Astrocyte (in vitro differentiated cells and primary cell): ENCODE data around the gene PCDHGA4. TPM values are rescaled to one million over a fixed set of nuclear protein-coding genes. Genes with fewer than 3 reads are reported as not detected.
"Not testable (repeated sequence)": the region's sequence is repeated elsewhere in the genome, so short reads cannot be mapped to it uniquely, and the experiment has no call there.

Experiments
- DNase-seq: peaks from one replicate; pipeline ENCODE4 v3.0.0-alpha.2; 2010; ENCODE audit warnings: low read depth
- FAIRE-seq: peaks from 2 replicates; lab custom pipeline; 2011; peaks lifted over from hg19 to GRCh38; lab: Jason Lieb, UNC
- H2AFZ ChIP-seq: 2 replicates; pipeline ENCODE4 v1.6.0; 2012; ENCODE audit warnings: low read depth, low read length, inconsistent platforms
- H3K27ac ChIP-seq: 2 replicates; pipeline ENCODE4 v1.5.1; 2011; ENCODE audit warnings: low read depth, low read length, inconsistent platforms
- H3K27me3 ChIP-seq: 2 replicates; pipeline ENCODE4 v1.6.0; 2011; ENCODE audit warnings: low read length, inconsistent platforms; ENCODE audit not compliant: insufficient read depth
- H3K36me3 ChIP-seq: 2 replicates; pipeline ENCODE4 v1.5.1; 2011; ENCODE audit warnings: low read length, inconsistent platforms; ENCODE audit not compliant: insufficient read depth
- H3K4me1 ChIP-seq: 2 replicates; pipeline ENCODE4 v1.5.1; 2011; ENCODE audit warnings: low read length, inconsistent platforms; ENCODE audit not compliant: insufficient read depth
- H3K4me2 ChIP-seq: 2 replicates; pipeline ENCODE4 v1.6.0; 2012; ENCODE audit warnings: low read length, inconsistent platforms
- H3K4me3 ChIP-seq: 2 replicates; pipeline ENCODE4 v1.5.1; 2011; ENCODE audit warnings: low read depth, mild to moderate bottlenecking, low read length, inconsistent platforms; ENCODE audit not compliant: insufficient read depth
- H3K79me2 ChIP-seq: 2 replicates; pipeline ENCODE4 v1.6.0; 2012; ENCODE audit warnings: mild to moderate bottlenecking, low read length, inconsistent platforms; ENCODE audit not compliant: insufficient read depth
- H3K9ac ChIP-seq: 2 replicates; pipeline ENCODE4 v1.6.0; 2012; ENCODE audit warnings: mild to moderate bottlenecking, low read length, inconsistent platforms
- H3K9me3 ChIP-seq: 2 replicates; pipeline ENCODE4 v1.5.1; 2012; ENCODE audit warnings: low read depth, mild to moderate bottlenecking, low read length, inconsistent platforms; ENCODE audit not compliant: insufficient read depth
- H4K20me1 ChIP-seq: 2 replicates; pipeline ENCODE4 v1.6.0; 2012; ENCODE audit warnings: low read length, inconsistent platforms; ENCODE audit not compliant: insufficient read depth
- H3K27ac Mint-ChIP-seq: one replicate; pipeline ENCODE4 v1.8.0; 2021; ENCODE audit warnings: mild to moderate bottlenecking, mixed read lengths; ENCODE audit not compliant: unreplicated experiment
- H3K27me3 Mint-ChIP-seq: one replicate; pipeline ENCODE4 v1.8.0; 2021; ENCODE audit warnings: low read depth, mixed read lengths; ENCODE audit not compliant: unreplicated experiment
- H3K36me3 Mint-ChIP-seq: one replicate; pipeline ENCODE4 v1.8.0; 2021; ENCODE audit warnings: low read depth, mixed read lengths; ENCODE audit not compliant: unreplicated experiment
- H3K4me1 Mint-ChIP-seq: one replicate; pipeline ENCODE4 v1.8.0; 2021; ENCODE audit warnings: low read depth, mixed read lengths; ENCODE audit not compliant: unreplicated experiment
- H3K4me3 Mint-ChIP-seq: one replicate; pipeline ENCODE4 v1.8.0; 2021; ENCODE audit warnings: mild to moderate bottlenecking, moderate library complexity, mixed read lengths; ENCODE audit not compliant: unreplicated experiment
- H3K9me3 Mint-ChIP-seq: one replicate; pipeline ENCODE4 v1.8.0; 2021; ENCODE audit warnings: mild to moderate bottlenecking, mixed read lengths; ENCODE audit not compliant: unreplicated experiment
- CTCF ChIP-seq: IDR thresholded peaks from 2 replicates; pipeline ENCODE4 v1.5.1; 2011; ENCODE audit warnings: low read depth, mild to moderate bottlenecking, inconsistent platforms, low read length, moderate library complexity; ENCODE audit not compliant: insufficient read depth
- EZH2 ChIP-seq: IDR thresholded peaks from 2 replicates; pipeline ENCODE4 v1.6.1; 2012; ENCODE audit warnings: mild to moderate bottlenecking, low read length, inconsistent platforms; ENCODE audit not compliant: insufficient read depth
- total RNA-seq: library from RNA; stranded (reverse); gene quantifications from 2 replicates; pipeline ENCODE4 v1.2.1, GENCODE V29; 2021

PCDHGA4 gene
- total RNA-seq, 1 donor from 2014 or later, result 0.48 TPM

DNA sequence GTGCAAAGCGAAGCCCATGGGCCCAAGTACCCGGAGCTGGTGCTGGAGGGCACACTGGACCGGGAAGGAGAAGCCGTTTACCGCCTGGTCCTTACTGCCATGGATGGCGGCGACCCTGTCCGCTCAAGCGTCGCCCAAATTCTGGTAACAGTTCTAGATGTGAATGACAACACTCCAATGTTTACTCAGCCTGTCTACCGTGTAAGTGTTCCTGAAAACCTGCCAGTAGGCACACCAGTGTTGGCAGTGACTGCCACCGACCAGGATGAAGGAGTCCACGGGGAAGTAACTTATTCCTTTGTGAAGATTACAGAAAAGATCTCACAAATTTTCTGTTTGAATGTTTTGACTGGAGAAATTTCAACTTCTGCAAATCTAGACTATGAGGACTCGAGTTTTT is 19.8 kb downstream of the PCDHGA4 start:
- Histone ChIP-seq H3K9ac (no peak overlapping the region), H3K79me2 (no peaks in the 10 kb centered on the region), H3K36me3 (no peaks in the 10 kb centered on the region), H3K4me1 (no peaks in the 10 kb centered on the region), H2AFZ (no peak overlapping the region), H3K27ac (no peak overlapping the region), H4K20me1 (no peaks in the 10 kb centered on the region), H3K4me2 (peak overlapping the region; percentile 72), H3K9me3 (peaks cover 52% of the 10 kb centered on the region), H3K4me3 (peak overlapping the region; percentile 49), H3K27me3 (no peaks in the 10 kb centered on the region)
- H3K27ac Mint-ChIP-seq, result no peak overlapping the region
- no peak for TF ChIP-seq CTCF
- TF ChIP-seq EZH2, result no peak
- H3K4me3 Mint-ChIP-seq, result no peak overlapping the region
- DNase-seq, result no peak
- peaks cover 7% of the 10 kb centered on the region for H3K36me3 Mint-ChIP-seq
- H3K9me3 Mint-ChIP-seq, result peaks cover 31% of the 10 kb centered on the region
- no peaks in the 10 kb centered on the region for H3K27me3 Mint-ChIP-seq
- FAIRE-seq, result no peak
- H3K4me1 Mint-ChIP-seq, result no peaks in the 10 kb centered on the region

DNA sequence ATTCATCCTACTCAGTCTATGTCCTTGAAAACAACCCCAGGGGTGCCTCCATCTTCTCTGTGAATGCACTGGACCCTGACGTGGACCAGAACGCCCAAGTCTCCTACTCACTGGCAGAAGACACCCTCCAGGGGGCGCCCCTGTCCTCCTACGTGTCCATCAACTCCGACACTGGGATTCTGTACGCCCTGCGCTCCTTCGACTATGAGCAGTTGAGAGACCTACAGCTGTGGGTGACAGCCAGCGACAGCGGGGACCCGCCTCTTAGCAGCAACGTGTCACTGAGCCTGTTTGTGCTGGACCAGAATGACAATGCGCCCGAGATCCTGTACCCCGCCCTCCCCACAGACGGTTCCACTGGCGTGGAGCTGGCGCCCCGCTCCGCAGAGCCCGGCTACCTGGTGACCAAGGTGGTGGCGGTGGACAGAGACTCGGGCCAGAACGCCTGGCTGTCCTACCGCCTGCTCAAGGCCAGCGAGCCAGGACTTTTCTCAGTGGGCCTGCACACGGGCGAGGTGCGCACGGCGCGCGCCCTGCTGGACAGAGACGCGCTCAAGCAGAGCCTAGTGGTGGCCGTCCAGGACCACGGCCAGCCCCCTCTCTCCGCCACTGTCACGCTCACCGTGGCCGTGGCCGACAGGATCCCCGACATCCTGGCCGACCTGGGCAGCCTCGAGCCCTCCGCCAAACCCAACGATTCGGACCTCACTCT is 20.8 kb downstream of the PCDHGA4 start:
- H3K36me3 ChIP-seq, H3K4me1 Mint-ChIP-seq, H3K79me2 ChIP-seq, H3K4me3 ChIP-seq, DNase-seq, H3K36me3 Mint-ChIP-seq, H4K20me1 ChIP-seq, H3K4me1 ChIP-seq, H3K9ac ChIP-seq, H3K27ac Mint-ChIP-seq, H3K4me2 ChIP-seq, H2AFZ ChIP-seq, H3K27me3 ChIP-seq, H3K27me3 Mint-ChIP-seq, H3K27ac ChIP-seq, FAIRE-seq, H3K4me3 Mint-ChIP-seq: not testable (repeated sequence)
- H3K9me3 Mint-ChIP-seq, result peaks cover 28% of the 10 kb centered on the region
- H3K9me3 ChIP-seq, result peaks cover 46% of the 10 kb centered on the region

DNA sequence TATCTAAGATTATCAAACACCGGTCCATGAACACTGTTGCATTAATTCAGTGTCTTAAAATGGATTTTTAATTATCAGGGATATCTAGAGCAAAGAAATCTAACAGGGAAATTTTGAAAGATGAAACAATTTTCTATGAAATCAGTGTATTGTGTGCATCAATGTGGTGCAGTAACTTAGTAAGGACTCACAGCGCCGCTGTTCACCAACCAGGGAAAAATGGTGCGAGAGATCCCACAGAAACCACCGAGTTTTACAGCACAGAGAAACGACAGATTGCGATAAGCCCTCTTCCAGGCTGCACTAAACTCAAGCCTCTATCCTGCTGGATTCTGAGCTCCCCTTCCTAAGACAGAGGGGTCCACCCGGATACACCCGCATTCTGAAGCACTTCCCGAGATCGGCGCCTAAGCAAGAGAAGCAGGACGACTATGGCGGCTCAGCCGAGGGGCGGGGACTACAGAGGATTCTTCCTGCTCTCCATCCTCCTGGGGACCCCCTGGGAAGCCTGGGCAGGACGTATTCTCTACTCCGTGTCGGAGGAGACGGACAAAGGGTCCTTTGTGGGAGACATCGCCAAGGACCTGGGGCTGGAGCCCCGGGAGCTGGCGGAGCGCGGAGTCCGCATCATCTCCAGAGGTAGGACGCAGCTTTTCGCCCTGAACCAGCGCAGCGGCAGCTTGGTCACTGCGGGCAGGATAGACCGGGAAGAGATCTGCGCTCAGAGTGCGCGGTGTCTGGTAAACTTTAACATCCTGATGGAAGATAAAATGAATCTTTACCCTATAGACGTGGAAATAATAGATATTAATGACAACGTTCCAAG is 27.9 kb downstream of the PCDHGA4 start, which contains the start of gene PCDHGA7:
Gene PCDHGA7, plus strand, starts transcription at position 274 of the 826 bp plus-strand sequence. Its CDS starts 158 bp downstream, at position 432.
- DNase-seq (peak; percentile 30), FAIRE-seq (no peak)
- H2AFZ ChIP-seq, result peak within 1 kb of the TSS; percentile 70
- TF ChIP-seq EZH2, result no peak
- TF ChIP-seq CTCF, result peak; percentile 43
- Mint-ChIP-seq H3K4me3 (peak within 1 kb of the TSS; percentile 79), H3K27me3 (no peaks in the 10 kb centered on the region), H3K9me3 (peaks cover 9% of the 10 kb centered on the region), H3K36me3 (peaks cover 5% of the 10 kb centered on the region), H3K27ac (no peak within 1 kb of the TSS), H3K4me1 (no peaks in the 10 kb centered on the region)
- H3K79me2 ChIP-seq, result no peaks in the 10 kb centered on the region
- peaks cover 27% of the 10 kb centered on the region for H3K9me3 ChIP-seq
- peak within 1 kb of the TSS; percentile 62 for H3K4me3 ChIP-seq
- H3K9ac ChIP-seq, result peak within 1 kb of the TSS; percentile 74
- H4K20me1 ChIP-seq, result no peaks in the 10 kb centered on the region
- no peaks in the 10 kb centered on the region for H3K36me3 ChIP-seq
- no peaks in the 10 kb centered on the region for H3K4me1 ChIP-seq
- peak within 1 kb of the TSS; percentile 80 for H3K4me2 ChIP-seq
- H3K27me3 ChIP-seq, result no peaks in the 10 kb centered on the region
- no peak within 1 kb of the TSS for H3K27ac ChIP-seq
